RPMI8226 (cell line): ENCODE measurements around the gene PAX9.

ENCODE experiments used
- DNase-seq: peaks from one replicate; pipeline ENCODE4 v3.0.0-alpha.2; 2015

Gene PAX9

DNA sequence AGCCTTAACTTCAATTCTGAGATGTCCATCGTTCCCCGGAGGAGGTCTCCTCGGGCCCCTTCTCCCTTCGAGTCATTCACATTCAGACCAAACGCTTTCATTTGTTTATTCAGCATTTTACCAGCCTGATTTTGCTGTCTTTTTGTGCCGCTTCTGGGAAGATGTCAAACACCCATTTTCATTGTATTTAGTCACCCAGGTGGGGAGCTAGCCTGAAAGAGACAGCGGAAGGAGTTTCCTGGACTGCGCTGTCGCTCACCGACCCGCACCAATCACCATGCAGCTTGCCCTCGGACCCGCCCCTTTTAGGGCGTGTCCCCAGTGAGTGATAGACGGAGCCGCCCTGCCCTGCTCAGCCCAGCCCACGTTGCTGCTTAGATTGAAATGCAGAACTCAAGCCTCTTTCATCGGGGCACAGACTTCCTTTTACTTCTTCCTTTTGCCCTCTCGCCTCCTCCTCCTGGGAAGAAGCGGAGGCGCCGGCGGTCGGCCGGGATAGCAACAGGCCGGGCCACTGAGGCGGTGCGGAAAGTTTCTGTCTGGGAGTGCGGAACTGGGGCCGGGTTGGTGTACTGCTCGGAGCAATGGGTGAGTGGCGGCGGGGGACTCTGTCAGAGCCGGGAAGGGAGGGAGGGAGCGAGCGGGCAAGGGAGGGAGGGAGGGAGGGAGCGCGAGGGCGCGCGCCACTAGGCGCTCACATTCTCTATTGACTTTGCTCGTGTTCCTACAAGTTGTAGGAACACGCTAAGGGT lies at the start of gene PAX9:
TSS of gene PAX9 (plus strand) at position 355 of the 752 bp plus-strand sequence. CDS start at position 585, 230 bp downstream.
- DNase-seq: peak; percentile 25

DNA sequence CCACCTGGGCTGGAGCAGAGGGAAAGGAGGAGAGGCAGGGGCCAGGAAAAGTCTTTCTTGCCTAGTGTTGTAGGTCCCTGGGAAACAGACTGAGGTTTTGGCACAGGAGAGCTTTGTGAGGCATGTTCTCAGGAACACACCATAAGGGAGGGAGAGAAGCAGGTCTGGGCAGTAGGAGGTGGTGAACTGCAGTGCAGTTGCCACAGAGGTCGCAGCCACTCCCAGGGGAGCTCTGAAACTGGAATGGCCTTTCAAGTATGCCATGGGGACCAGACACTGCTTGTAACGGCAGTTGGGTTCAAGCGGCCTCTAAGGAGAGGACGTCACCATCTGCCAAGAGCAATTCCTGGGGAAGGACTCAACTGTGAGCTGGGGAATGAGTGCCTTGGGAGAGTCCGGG lies 43.8 kb upstream of the PAX9 start:
- DNase-seq: no peak

DNA sequence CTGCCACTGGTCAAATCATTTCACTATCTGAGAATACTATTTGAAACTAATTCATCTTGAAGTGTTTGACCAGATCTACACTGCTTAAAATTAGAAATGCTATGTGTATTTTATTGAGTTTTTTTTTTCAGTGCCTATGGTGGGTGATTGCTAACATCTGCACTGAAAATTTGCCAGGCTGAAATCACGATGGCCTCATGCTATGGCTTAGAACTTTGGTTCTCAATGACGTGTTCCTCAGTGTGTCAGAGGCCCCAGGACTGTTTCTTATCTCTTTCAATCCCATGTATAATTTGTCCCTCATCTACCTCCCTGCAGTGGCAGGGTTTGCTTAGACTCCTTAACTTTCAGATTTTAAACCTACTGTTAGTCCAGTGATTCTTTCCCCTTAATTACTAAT lies 43.0 kb upstream of the PAX9 start:
- no peak for DNase-seq

DNA sequence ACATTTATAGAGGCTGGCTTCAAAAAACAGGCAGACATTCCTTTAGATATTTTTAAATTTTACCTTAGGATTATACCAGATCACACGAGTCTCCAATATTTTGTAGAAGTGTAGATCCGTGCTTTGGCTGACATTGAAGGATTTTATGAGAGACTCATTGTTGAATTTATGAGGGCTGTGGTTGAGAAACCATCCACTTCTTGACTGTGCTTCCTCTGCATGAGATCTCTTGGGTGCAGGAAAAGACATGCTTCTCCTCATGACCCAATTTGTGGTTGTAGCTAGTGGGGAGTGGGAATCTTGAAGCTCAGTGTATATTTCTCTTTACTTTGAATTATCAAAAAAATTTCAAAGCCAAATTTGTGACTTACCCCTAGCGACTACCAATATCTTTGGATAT lies 42.5 kb upstream of the PAX9 start:
- DNase-seq: no peak

DNA sequence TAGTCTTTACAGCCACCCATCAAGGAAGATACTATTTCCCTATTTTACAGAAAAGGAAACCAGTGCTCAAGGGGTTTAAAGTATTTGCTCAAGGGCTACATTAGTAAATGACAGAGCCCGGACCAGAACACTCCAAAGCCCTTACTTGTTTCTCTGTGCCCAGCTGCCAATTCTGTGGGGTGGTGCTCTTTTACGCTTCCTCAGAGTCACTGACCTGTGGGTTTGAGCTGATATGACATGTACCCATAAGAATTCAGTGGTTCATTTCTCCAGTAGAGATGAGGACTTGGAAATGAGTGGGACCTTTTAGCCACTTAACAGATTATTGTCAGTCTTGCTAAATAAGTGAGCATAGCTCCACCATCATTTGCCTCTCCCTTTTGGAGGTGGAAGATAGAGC lies 41.8 kb upstream of the PAX9 start:
- no peak for DNase-seq

DNA sequence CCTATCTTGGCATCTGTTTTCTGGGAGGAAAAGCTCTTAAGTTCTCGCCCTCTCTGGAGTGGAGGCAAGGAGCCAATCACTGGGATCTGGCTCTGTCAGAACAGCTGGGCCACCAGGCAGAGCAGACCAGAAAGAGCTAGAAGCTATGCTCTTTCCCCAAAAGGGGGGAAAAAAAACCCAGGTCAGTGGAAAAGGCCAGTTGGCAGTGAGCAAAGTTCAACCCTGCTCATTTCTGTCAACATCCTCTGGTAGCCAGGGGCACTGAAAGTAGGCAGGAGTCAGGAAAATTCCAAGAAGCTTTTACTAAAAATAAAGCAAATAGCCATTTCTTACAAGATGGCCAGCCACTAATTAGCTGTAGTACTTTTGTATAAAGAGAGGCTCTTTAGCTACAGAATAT lies 36.6 kb upstream of the PAX9 start:
- no peak for DNase-seq

DNA sequence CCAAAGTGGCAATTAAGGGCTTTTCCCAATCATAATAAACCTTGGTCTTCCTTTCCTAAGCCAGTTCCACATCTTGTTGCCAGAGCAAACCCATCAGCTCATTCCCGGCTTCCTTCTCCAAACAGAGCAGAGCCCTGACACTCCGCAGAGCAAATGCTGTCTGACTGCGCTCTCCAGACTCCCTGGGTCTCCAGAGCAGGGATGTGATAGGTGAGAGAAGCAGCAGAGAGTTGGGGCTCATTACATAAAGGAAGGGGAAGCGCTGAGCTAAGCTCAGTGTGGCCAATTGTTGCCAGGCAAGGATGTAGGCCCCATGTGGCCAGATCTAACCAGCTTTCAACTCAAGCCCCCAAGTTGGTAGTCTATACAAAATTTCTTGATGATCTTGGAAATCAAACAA lies 36.2 kb upstream of the PAX9 start:
- no peak for DNase-seq

DNA sequence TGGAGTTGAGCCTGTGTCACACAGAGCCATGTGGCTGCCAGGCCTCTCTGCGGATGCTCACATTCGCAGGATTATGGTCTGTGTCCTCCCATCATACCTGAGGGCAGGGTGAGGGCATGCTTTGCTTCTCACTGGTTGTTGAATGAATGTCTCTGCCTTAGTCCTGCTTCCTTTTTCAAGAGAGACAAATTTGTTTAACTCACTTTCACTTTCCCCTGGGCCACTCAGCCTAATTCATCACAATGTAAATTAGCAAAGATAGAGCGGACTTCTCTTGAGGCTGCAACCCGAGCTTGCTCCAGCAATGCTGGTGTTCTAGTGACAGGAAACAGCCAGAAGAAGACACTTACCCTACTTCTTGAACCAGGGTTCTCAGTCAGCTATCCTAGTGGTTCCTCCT lies 35.5 kb upstream of the PAX9 start:
- DNase-seq: no peak

DNA sequence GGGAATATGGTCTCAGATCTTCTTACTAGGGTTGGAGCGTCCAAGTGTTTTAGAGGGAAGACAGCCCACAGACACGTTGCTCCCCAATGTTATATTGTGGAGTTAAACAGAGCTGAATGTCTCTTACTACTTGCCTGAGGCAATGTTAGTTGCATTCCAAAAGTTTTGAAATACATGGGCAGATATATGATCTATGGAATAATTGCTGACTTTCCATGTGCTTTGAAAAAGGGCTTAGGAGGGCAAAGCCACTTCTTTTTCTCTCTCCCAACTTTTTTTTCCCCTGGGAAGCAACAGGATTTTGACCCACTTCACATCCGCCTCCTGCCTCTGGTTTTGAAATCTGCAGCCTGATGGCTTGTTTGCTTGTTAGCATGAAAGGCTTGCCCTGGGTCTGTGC lies 33.7 kb upstream of the PAX9 start:
- no peak for DNase-seq

DNA sequence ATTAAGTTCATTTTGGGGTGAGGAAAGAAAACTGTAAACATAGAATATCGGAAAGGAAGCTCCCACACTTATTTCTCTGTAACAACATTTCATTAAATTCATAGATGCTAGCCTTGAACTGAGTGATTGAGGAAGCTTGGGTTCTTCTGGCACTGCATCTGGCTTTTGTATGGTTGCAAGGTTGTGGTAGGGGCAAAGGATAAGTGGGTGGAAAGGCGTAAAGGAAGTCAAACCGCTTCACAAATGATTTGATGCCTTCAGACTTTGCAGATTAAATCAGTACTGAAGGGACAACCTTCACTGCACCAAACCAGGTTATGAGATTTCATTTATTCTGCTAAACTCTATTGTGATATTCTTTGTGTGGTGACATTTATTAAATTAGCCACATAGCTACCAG lies 28.1 kb upstream of the PAX9 start:
- no peak for DNase-seq

DNA sequence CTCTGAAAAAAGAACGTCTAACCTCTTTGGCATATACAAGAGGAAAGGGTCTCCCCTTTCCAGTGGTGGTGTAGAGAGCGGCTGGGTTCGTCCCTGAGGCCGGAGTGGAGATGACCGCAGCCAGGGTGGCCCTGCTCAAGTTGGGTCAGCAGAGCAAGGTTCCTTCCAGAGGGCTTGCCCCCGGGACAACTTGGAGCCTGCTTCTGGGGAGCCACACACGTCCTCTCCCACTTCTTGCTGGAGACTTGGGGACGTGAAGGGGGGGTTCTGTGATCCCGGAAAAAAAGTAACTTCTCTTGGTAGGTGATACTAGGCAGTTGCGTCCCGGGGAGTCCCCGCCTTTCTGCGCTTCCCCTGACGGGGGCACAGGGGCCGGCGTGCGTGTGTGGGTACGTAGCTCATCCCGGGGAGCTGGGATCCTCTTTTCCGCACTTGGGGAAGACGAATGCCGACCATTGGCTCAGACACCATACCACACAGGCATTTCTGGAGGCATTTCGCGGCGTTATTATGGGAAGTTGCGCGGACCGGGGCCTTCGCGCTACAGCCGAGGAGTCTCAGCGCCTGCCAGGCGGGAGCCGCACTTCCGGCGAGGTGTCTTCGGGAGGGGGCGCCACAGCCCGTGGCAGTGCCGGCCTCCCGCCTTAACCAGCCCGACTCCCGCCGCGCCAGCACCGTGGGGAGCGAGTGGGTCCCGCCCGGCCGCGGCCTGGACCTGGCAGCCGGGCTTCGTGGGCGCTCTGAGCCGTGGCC lies 14.8 kb upstream of the PAX9 start:
- DNase-seq: no peak

DNA sequence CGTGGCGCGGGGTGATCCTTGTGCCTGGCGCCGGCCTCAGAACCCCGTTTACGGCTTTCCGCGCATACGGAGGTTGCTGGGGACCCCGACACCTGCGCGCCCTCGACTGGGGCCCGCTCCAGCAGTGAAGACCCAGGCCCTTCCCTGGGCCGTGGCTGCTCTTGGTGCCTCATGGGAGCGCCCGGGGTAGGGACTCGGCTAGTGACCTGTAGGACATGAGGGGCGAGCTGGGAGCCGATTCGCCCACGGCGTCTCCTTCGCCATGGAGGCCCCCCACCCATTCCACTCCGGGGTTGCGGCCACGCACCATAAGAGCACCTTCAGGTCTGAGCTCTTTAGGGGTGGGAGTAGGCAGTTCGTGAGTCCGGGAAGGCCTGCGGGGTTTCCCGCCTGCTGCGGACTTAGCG lies 14.2 kb upstream of the PAX9 start:
- no peak for DNase-seq

DNA sequence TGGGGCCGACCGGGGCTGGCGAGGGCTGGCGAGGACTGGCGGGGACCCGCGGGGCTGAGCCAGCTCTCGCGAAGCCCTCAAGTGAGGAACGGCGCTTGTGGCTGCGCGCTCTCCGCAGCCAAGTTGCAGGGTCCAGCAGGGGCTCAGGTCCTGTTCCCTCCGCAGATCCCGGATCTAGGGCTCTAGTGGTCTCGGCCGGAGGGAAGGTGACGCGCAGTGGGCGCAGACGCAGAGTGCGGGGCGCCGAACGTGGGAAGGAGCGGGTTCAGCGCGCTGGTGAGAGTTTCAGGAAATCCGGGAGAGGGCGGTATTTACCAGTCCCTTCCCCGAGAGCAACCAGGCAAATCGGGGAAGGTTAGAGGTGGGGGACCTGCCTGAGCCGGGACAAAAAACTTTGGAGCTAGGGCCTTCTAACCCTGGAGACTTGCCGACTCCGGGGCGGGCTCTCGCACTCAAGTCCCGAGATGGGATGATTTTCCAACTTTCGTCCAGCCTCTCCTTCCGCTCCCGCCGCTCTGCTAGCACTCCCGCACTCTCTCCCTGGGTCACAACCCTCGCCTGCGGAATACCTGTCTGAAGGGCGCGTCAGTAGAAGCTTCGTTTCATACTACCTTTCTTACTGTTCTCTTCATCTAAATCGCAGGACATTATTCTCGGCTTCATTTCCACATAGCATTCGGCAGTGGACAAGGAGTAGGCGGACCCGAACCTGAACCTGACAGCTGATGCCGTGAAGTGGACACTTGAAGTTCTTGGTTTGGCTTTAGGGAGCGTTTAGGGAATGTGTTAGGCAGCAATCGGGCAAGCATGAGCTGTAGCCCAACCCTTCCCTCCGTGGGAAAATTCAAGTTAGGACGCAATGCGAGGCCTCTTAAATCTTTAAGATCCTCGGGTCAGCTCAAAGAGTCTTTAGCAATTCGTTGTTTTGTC lies 13.6 kb upstream of the PAX9 start:
- DNase-seq: no peak

DNA sequence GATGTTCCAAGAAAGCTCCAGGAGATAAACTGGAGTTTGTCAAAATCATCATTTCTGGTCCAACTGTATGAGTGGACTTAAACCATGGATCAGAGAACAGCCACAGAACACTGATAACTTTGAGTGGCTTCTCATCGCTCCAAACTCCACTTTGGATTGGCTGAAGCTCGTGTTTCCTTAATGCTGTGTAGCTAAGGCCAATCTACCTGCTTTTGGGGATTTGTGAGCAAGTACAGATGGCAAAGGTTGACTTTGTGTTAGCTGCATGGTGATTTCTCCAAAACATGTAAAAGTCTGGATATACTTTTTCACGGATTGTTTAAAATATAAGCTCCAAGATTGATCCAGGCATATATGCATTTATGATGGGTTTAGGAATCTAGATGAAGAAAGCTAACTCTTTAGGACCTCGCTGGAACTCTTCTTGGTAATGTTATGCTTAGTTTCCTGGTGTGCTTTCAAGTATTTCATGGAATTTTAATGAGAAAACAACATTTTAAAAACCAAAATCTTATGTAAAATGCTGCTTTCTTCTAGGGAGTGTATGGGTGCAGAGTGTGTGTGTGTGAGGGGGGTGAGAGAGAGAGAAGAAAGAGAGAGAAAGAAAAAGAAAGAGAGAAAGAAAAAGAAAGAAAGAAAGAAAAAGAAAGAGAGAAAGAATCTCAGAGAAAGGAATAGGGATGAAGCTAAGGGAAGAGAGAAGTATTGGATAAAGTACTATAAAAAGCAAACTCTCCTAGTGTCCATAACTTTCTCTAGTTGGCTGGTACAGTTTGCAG lies 11.6 kb upstream of the PAX9 start:
- DNase-seq: no peak

DNA sequence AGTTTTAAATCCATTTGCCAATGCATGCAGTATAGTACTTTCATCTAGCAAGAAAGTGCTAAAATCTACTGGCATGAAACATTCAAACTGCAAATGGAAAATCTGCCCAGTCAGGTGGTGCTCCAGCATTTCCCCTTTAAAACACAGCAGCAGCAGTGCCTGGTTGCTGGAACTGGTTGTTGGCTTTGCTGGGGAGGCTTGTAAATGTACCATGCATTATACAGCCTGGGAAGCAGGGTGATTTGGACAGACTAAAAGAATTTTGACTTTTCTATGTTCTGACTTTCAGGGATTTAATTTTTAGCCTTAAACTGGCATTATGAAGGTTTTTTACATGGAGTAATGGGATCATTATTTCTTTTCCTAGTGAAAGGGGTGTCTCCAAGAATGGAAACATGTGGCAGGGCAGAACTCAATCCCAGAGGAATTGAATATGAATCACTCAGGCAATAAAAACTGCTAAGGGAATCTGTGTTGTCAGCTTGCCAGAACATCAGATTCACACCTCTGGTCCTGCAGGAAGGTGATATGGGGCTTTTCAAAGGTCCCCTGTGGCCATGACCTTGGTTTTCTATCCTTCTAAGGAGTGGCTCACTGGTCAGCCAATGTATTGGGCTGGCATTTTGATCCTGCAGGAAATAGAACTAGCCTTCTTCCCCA lies 9.0 kb upstream of the PAX9 start:
- DNase-seq: no peak

DNA sequence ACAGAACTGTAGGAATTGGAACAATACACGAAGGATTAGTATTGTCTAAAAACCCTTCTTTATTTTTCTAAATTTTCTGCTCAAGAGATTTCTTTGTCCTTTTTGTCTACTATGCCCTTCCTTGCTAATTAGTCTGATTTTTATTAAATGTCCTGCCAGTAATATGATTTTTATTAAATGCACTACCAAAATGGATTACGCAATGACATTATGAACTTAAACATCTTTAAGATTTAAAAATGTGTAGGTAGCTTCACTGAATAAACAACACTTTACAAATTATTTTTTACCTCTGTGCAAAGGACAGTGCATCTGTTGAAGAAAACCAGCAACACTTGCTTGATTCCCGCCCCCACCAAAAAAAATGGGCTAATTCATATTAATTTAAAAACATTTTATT lies 8.2 kb upstream of the PAX9 start:
- no peak for DNase-seq

DNA sequence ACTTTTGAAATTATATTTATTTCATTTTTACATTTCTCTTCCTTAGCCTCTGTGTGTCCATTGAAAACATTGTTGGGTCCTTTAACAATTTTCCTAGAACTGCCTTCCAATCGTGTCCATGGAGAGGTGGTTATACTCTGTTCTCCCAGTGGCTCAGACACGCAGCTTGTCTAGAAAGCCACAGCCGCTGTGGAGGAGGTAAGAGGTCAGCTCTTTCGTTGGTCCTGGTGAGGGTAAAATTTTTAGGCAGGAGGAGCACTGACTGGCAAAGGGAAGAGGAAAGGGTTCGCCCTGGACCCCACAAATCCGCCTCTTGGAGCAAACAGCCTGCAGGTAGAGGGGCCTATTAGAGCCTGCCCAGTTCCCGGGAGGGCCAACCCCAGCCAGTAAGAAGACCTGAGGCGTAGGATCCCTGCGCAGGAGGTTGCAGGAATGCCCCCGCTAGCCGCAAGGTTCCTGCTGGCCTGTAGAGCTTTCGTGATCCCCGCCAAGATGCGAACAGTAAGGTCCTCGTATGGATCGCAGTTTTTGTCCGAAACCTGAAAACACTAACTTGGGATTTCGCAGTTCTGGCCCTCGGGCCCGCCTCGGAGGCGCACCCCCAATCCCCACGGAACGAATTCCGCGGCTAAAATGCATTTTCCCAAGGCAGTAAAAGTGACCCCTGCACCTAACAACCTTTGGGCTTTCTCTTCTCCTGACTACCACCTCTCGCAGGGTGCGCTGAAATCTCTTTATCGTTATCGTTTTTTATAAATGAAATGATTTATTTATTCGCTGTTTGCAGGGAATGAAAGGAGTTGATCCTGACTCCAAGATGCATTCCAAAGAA lies 7.5 kb upstream of the PAX9 start:
- DNase-seq: no peak

DNA sequence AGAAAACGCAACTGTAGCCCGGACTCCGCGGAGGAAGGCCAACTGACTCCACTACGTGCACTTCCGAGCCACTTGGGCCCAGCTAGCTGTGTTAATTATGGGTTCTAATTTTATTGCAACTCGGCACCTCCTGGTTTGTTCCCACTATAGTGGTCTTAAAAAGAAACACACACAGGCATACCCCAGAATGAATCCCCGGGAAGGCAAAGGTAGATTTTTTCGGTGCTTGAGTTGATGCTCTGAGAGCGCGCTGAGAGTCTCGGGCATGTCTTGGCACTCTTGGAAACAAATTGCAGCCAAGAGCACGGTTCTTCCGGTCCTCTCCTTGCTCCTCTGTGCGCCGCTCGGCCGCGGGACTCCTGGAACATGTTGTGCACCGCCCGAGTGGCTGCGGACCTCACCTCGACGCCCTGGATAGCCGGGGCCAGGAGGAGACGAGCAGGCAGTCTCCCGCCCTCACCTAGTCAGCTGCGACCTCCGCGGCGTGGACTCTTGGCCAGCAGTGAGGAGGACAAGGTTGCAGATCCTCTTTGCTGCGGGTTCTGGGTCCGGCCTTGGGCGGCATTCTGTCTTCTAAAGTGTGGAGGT lies 6.8 kb upstream of the PAX9 start:
- DNase-seq: no peak

DNA sequence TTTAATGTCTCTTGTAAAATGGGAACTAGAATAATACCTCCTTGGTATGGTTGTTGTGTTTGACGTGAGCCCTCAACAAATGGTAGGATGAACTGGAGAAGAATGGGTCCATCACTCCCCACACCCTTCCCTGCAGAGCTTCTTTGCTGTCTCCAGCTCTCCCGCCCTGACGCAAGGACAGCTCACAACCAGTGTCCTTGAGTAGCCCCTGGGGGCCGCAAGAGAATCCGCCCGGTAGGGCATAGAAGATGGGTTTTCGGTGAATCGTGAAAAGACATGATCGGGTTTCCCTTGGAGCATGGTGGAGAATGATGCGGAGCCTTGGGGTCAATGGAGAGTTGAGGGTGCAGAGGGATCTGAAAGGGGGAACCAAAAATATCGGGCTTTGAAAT lies 6.1 kb upstream of the PAX9 start:
- DNase-seq: no peak

DNA sequence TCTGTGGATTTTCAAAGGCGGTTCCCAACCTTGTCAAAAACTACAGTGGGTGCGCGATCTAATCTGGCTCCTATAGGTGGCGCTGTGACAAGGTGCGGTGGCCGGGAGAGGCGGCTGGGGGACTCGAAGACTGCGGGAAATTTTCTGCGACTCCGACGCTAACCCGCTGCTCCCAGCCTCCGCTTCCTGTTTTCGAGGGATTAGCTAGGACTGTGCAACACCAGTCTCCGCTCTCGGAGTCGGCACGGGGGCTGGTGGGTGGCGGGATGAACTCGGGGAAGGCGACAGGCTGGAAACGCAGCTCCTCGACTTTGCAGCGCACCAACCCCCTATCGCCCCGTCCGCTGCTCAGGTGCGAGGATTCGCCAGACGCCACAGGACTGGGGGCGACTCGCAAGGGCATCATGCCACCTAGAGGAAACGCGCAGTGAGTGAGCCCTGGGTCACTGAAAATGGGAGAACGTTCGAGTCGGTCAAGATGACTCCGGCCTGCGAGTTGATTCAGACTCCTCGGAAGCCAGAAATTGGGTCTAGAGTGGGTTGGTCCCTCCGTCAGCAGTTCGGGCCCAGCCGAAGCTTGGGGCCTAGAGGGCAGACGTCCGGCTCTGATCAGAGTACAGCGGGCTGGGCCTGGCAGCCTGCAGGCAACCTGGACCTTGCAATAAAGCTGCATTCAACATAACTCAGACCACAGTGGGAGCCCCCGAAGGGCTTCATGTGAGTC lies 5.5 kb upstream of the PAX9 start:
- peak; percentile 47 for DNase-seq
